SKM-1 treated with dmso at 0.1 percent for 144 hours (cell line): ENCODE measurements around the gene TCTA.
A peak's percentile ranks its signal among the peaks of the same experiment; 100 is the strongest.

ENCODE experiments used
- DNase-seq: peaks from one replicate; lab custom pipeline; 2025; ENCODE audit not compliant: unreplicated experiment; lab: John Stamatoyannopoulos, UW

TCTA gene

GRCh38 chr3:49410066-49410845 is 2.0 kb upstream of the TCTA start:
- DNase-seq = no peak

- no peak for DNase-seq
These were observed 1.2 kb upstream of the TCTA start for GRCh38 chr3:49410846-49411534.

GRCh38 chr3:49411535-49411967 is 672 bp upstream of the TCTA start:
- DNase-seq = peak; percentile 71

- DNase-seq = no peak
These were observed 562 bp downstream of the TCTA start for GRCh38 chr3:49412632-49413337.

GRCh38 chr3:49413338-49413734 is 1.1 kb downstream of the TCTA start:
- no peak for DNase-seq

GRCh38 chr3:49414753-49415152 is 2.5 kb downstream of the TCTA start:
- no peak for DNase-seq

GRCh38 chr3:49415931-49416601 is 3.8 kb downstream of the TCTA start:
- peak; percentile 80 for DNase-seq

- DNase-seq = no peak
These were observed 4.6 kb downstream of the TCTA start for GRCh38 chr3:49416867-49417266.

- no peak for DNase-seq
These were observed 5.4 kb downstream of the TCTA start for GRCh38 chr3:49417516-49418120.

GRCh38 chr3:49421890-49422378 is 9.7 kb downstream of the TCTA start:
- no peak for DNase-seq

- DNase-seq = no peak
These were observed 10.4 kb downstream of the TCTA start, which contains the start of gene AMT for GRCh38 chr3:49422379-49423248. Gene AMT, minus strand, starts transcription at chr3:49422473. Its CDS starts 23 bp downstream, at chr3:49422450.

- no peak for DNase-seq
These were observed 12.6 kb downstream of the TCTA start for GRCh38 chr3:49424816-49425215.

GRCh38 chr3:49427586-49427985 is 15.4 kb downstream of the TCTA start:
- no peak for DNase-seq

- no peak for DNase-seq
These were observed 16.5 kb downstream of the TCTA start for GRCh38 chr3:49428752-49429080.

- DNase-seq = no peak
These were observed 22.5 kb downstream of the TCTA start for GRCh38 chr3:49434731-49435130.

GRCh38 chr3:49445391-49445790 is 33.2 kb downstream of the TCTA start:
- no peak for DNase-seq

GRCh38 chr3:49453621-49454020 is 41.4 kb downstream of the TCTA start:
- no peak for DNase-seq

- no peak for DNase-seq
These were observed 42.2 kb downstream of the TCTA start for GRCh38 chr3:49454458-49454857.

GRCh38 chr3:49454898-49455681 is 42.9 kb downstream of the TCTA start:
- DNase-seq = no peak
